K562 (cell line): ENCODE data around the gene ZBTB43. TPM values are rescaled to one million over a fixed set of nuclear protein-coding genes. Genes with fewer than 3 reads are reported as not detected.

ENCODE experiments used
- ATAC-seq: fragments of 200-7000 bp; cut with Tn5 transposase; 3 replicates; pipeline ENCODE4 v1.9.1; 2020; ENCODE audit warnings: moderate library complexity
- BruUV-seq: library from RNA; stranded (reverse); fragments of 400-500 nt; replicated peaks from 2 replicates; lab custom pipeline; 2021; lab: Mats Ljungman, UMichigan
- CTCF ChIA-PET: fragments of 300-600 bp; formaldehyde crosslinking; extraction: SDS; loops from one replicate; lab custom pipeline; 2021; ENCODE audit warnings: low intra/inter-chr PET ratio; lab: Yijun Ruan, JAX
- POLR2A ChIA-PET: fragments of 300-600, 350-650 bp; sonication (Branson Sonifier 250); formaldehyde crosslinking; extraction: SDS; loops from one replicate; lab custom pipeline; 2021; ENCODE audit warnings: antibody characterized with exemption, inconsistent platforms; lab: Yijun Ruan, JAX
- DNase-seq, 4 experiments: peaks; one replicate each; pipeline versions ENCODE4 v3.0.0 to v3.0.0-alpha.2; 2011 to 2018; ENCODE audit warnings: low spot score in 3 of 4, mixed read lengths in 3 of 4; ENCODE audit errors: extremely low read depth in 1 of 4
- FAIRE-seq: peaks from 2 replicates; lab custom pipeline; 2011; peaks lifted over from hg19 to GRCh38; lab: Jason Lieb, UNC
- H2AFZ ChIP-seq: 2 replicates; pipeline ENCODE4 v1.6.0; 2011; ENCODE audit warnings: low read depth, low read length, control low read depth, inconsistent platforms
- H3K27ac ChIP-seq: fragments of 200-600 bp; 3 replicates; pipeline ENCODE4 v1.8.0; 2011; ENCODE audit warnings: low read depth, mild to moderate bottlenecking, control low read depth, inconsistent platforms, low read length, moderate library complexity, mixed read lengths; ENCODE audit errors: extremely low read depth
- H3K27me3 ChIP-seq, 2 experiments: fragments of 300-600 bp in 1 of 2; 2 replicates in 1 of 2; 3 replicates in 1 of 2; pipeline versions ENCODE4 v1.6.0 to v1.8.0; 2011; ENCODE audit warnings: inconsistent platforms in 2 of 2, low read length in 2 of 2, mild to moderate bottlenecking in 1 of 2, mixed read lengths in 1 of 2, moderate library complexity in 1 of 2; ENCODE audit not compliant: control insufficient read depth in 2 of 2, insufficient read depth in 2 of 2
- H3K36me3 ChIP-seq: fragments of 300-600 bp; 3 replicates; pipeline ENCODE4 v1.8.0; 2011; ENCODE audit warnings: mild to moderate bottlenecking, low read length, inconsistent platforms; ENCODE audit not compliant: control insufficient read depth, insufficient read depth
- H3K4me1 ChIP-seq, 2 experiments: fragments of 200-600 bp in 1 of 2; replicated peaks in 1 of 2; 2 replicates in 1 of 2; 3 replicates in 1 of 2; pipeline versions ENCODE4 v1.5.1 to v1.8.0; 2011; ENCODE audit warnings: inconsistent platforms in 2 of 2, low read length in 2 of 2, mild to moderate bottlenecking in 1 of 2, mixed read lengths in 1 of 2, moderate library complexity in 1 of 2; ENCODE audit not compliant: control insufficient read depth in 2 of 2, insufficient read depth in 2 of 2
- H3K4me2 ChIP-seq: 2 replicates; pipeline ENCODE4 v1.6.1; 2011; ENCODE audit warnings: low read length, control low read depth, inconsistent platforms, mixed read lengths; ENCODE audit not compliant: insufficient read depth
- H3K4me3 ChIP-seq: fragments of 200-600 bp; sonication (generic), shearing (Covaris generic); 2 replicates; pipeline ENCODE4 v1.5.1; 2016; ENCODE audit warnings: control low read depth, inconsistent platforms
- H3K79me2 ChIP-seq: fragments of 200-600 bp; 3 replicates; pipeline ENCODE4 v1.8.0; 2011; ENCODE audit warnings: low read length, inconsistent platforms; ENCODE audit not compliant: control insufficient read depth, insufficient read depth
- H3K9ac ChIP-seq, 2 experiments: 2 replicates each; pipeline versions ENCODE4 v1.6.0 to v1.6.1; 2011; ENCODE audit warnings: low read depth in 2 of 2, low read length in 2 of 2, control low read depth in 1 of 2, inconsistent platforms in 1 of 2, mild to moderate bottlenecking in 1 of 2, mixed read lengths in 1 of 2; ENCODE audit not compliant: insufficient read depth in 1 of 2
- H3K9me1 ChIP-seq: one replicate; pipeline ENCODE4 v1.6.0; 2011; ENCODE audit warnings: inconsistent platforms, mild to moderate bottlenecking, low read length, moderate library complexity; ENCODE audit not compliant: control insufficient read depth, insufficient read depth
- H3K9me3 ChIP-seq: replicated peaks from 2 replicates; pipeline ENCODE4 v1.5.1; 2011; ENCODE audit warnings: low read depth, low read length, inconsistent platforms; ENCODE audit not compliant: control insufficient read depth, insufficient read depth
- H4K20me1 ChIP-seq: replicated peaks from 2 replicates; pipeline ENCODE4 v1.6.1; 2011; ENCODE audit warnings: low read length, inconsistent platforms, mixed read lengths; ENCODE audit not compliant: control insufficient read depth, insufficient read depth
- CBX3 ChIP-seq, 2 experiments: IDR thresholded peaks; 1 replicate in 1 of 2; 2 replicates in 1 of 2; pipeline ENCODE4 v1.6.1; 2012; ENCODE audit warnings: inconsistent platforms in 2 of 2, low read length in 2 of 2, borderline replicate concordance in 1 of 2, control low read depth in 1 of 2
- ILF3 ChIP-seq: fragments of 450-650 bp; IDR thresholded peaks from 2 replicates; pipeline ENCODE4 v1.6.1; 2018; ENCODE audit warnings: antibody characterized with exemption, mild to moderate bottlenecking, moderate library complexity, borderline replicate concordance
- MTA3 ChIP-seq: fragments of 450-650 bp; formaldehyde crosslinking; IDR thresholded peaks from 2 replicates; pipeline ENCODE4 v1.6.1; 2017; ENCODE audit warnings: mild to moderate bottlenecking, borderline replicate concordance
- RBBP5 ChIP-seq: fragments of 200-600 bp; sonication (generic); IDR thresholded peaks from 2 replicates; pipeline ENCODE4 v1.6.1; 2012; ENCODE audit warnings: borderline replicate concordance, mild to moderate bottlenecking, low read length, control low read depth, inconsistent platforms; ENCODE audit not compliant: insufficient read depth, poor library complexity, severe bottlenecking
- SREBF1 ChIP-seq: fragments of 150-350 bp; IDR thresholded peaks from 2 replicates; pipeline ENCODE4 v1.6.1; 2014; ENCODE audit warnings: antibody characterized with exemption, low read depth, low read length, borderline replicate concordance
- STAT5B ChIP-seq: fragments of 250-450 bp; sonication (Bioruptor Pico); IDR thresholded peaks from 2 replicates; pipeline ENCODE4 v1.8.0; 2021; ENCODE audit warnings: mild to moderate bottlenecking, inconsistent platforms
- TBL1XR1 ChIP-seq, 2 experiments: IDR thresholded peaks; 2 replicates each; pipeline ENCODE4 v1.6.1; 2012; ENCODE audit warnings: improper control_type of control experiment in 2 of 2, low read length in 2 of 2, mild to moderate bottlenecking in 1 of 2
- XRCC4 ChIP-seq: IDR thresholded peaks from one replicate; pipeline ENCODE4 v1.6.1; 2011; ENCODE audit not compliant: insufficient read depth, insufficient read length; ENCODE audit errors: extremely low read depth
- ZNF507 ChIP-seq: conservative IDR thresholded peaks from 2 replicates; pipeline ENCODE4 v1.6.1; 2017; ENCODE audit warnings: missing genetic modification characterization, missing compliant biosample characterization
- ZNF766 ChIP-seq: fragments of 200-800 bp; sonication (Bioruptor generic); conservative IDR thresholded peaks from 2 replicates; pipeline ENCODE4 v1.6.1; 2016; ENCODE audit warnings: missing genetic modification characterization, missing compliant biosample characterization
- WGBS: fragments of 100-300 bp; shearing (Covaris generic); methylation state at CpG from one replicate; pipeline ENCODE4 v1.1.6; 2016; ENCODE audit warnings: low coverage, mixed read lengths; ENCODE audit not compliant: insufficient coverage; ENCODE audit errors: missing lambda C conversion rate; 5-methylcytosine and 5-hydroxymethylcytosine counted together
- in situ Hi-C: fragments of 300-500 bp; cut with MboI; formaldehyde crosslinking; loops from 4 replicates; pipeline ENCODE4 v1.15.0; 2018; ENCODE audit warnings: inconsistent platforms, mixed read lengths
- intact Hi-C: fragments of 100-400 bp; cut with micrococcal nuclease; formaldehyde crosslinking; loops from 2 replicates; pipeline ENCODE4 v1.14.2; 2022
- polyA plus RNA-seq, 8 experiments: library from polyadenylated mRNA; depleted of rRNA in 4 of 8; stranded (reverse) in 5 of 8; unstranded in 3 of 8; fragments of >200 nt; fragmentation: Nextera tagmentation in 2 of 8; fragmentation: Illumina TruSeq in 1 of 8; extraction: Ambion mirVana in 2 of 8; extraction: Trizol in 1 of 8; gene quantifications; 2 replicates each; pipeline versions ENCODE4 v1.2.1 to v1.2.3, GENCODE V29; 2011 to 2014; ENCODE audit warnings: inconsistent platforms in 1 of 8, missing spikeins in 1 of 8
- total RNA-seq, 7 experiments: library from RNA; depleted of rRNA in 6 of 7; stranded (reverse); fragments of >200 nt in 6 of 7; fragmentation: Illumina TruSeq in 2 of 7; extraction: Trizol in 2 of 7; gene quantifications; 2 replicates each; pipeline versions ENCODE4 v1.2.1 to v1.2.3, GENCODE V29; 2011 to 2021; ENCODE audit warnings: low replicate concordance in 1 of 7
- TF ChIP-seq, protein P1 (sequence below): sonication (generic); IDR thresholded peaks from 2 replicates; pipeline ENCODE4 v1.6.1; 2016
- TF ChIP-seq, protein P2 (sequence below): fragments of 200-800 bp; sonication (Bioruptor generic); IDR thresholded peaks from 2 replicates; pipeline ENCODE4 v1.6.1; 2017; ENCODE audit warnings: missing genetic modification characterization, missing compliant biosample characterization
- TF ChIP-seq, protein P3 (sequence below): fragments of 450-650 bp; conservative IDR thresholded peaks from 2 replicates; pipeline ENCODE4 v1.6.1; 2016; ENCODE audit warnings: missing genetic modification characterization, low read depth, mild to moderate bottlenecking, missing compliant biosample characterization, moderate library complexity

ZBTB43 gene
- total and polyA plus RNA-seq, 9 of the 15 experiments (the other 6 are each of a cell fraction or from before 2014, with no cell fraction given) = 3.9 to 17.2 (median 9.1) TPM

DNA sequence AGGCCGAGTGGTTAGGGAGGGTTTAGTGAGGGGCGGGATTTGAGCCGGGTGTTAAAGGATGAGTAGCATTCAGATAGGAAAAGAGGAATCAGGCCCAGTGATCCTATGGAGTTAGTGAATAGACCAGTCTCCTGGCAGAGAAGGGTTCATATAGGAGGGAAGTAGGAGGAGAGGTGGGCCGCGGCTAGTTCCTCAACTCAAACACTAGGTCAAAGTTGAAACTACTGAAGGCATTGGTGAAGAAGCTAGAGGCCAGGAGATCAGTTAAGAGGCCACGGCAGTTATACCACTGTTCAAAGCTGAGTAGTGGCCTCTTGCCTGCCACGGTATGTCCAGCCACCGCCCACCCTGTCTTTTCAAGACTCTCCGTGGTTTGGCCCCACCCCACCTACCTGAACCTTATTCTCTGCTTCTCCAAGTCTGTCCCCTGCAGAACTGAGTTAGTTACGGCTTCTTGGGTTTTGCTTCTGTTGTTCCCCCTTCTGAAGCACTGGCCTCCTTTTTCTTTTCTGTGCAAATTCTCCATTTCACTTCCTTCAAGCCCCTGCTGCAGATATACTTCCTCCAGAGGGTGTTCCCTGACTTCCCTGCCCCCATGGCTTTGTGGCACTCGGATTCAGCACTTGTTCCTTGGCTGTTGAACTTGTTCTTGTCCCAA lies 57.4 kb downstream of the ZBTB43 start (continued):
- TF ChIP-seq, protein P1, sequence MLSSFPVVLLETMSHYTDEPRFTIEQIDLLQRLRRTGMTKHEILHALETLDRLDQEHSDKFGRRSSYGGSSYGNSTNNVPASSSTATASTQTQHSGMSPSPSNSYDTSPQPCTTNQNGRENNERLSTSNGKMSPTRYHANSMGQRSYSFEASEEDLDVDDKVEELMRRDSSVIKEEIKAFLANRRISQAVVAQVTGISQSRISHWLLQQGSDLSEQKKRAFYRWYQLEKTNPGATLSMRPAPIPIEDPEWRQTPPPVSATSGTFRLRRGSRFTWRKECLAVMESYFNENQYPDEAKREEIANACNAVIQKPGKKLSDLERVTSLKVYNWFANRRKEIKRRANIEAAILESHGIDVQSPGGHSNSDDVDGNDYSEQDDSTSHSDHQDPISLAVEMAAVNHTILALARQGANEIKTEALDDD = peak; percentile 79
- TF ChIP-seq ZNF766 (CRISPR knock-in tag) = 0 out of 2 replicates have a peak, but pooled peaks have one; percentile 17
- TF ChIP-seq RBBP5 = peak; percentile 40
- TF ChIP-seq ZNF507 (tag) = no peak

DNA sequence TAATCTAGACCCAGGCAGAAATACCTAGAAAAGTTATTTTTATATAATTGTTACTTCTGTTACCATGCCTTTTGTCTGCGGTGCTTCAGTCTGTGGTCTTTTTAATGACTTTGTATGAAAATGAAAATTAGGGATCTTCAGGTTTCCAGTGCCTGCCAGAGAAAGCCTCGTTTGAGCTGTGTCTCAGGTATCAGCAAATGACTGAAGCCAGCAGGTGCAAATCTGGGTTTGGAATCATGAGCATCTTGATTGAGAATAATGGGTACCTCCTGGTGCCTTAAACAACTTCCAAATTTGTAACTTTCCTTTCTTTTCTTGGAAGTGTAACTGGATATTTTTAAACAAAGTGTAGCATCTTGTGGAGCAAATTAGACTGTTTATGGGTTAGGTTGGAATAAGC lies 59.9 kb downstream of the ZBTB43 start:
- WGBS = 54% methylated on average over 2 of the region's 2 CpGs
- intact Hi-C loops = no loop called here
- no peak for DNase-seq
- Histone ChIP-seq H4K20me1 (peaks cover 19% of the 10 kb centered on the region), H3K9ac (no peak overlapping the region), H3K9me1 (no peaks in the 10 kb centered on the region), H3K4me2 (no peak overlapping the region), H3K36me3 (peaks cover 46% of the 10 kb centered on the region), H2AFZ (no peak overlapping the region), H3K27me3 (no peaks in the 10 kb centered on the region), H3K4me3 (no peak overlapping the region), H3K4me1 (peaks cover 15 to 23% of the 10 kb centered on the region in 2 experiments), H3K9me3 (no peaks in the 10 kb centered on the region), H3K79me2 (peaks cover 66% of the 10 kb centered on the region), H3K27ac (no peak overlapping the region)
- ATAC-seq = no peak
- CTCF ChIA-PET = no interaction called here
- no TSS peak for BruUV-seq
- FAIRE-seq = no peak
- POLR2A ChIA-PET = interaction anchor here (0.7 to 1.5 kb wide), 3 partner anchors 15 to 81 kb away, joined by 3 to 5 read pairs (median 5); partner anchors contain the start of gene ZBTB43
- in situ Hi-C loops = no loop called here
- TF ChIP-seq, protein P2, sequence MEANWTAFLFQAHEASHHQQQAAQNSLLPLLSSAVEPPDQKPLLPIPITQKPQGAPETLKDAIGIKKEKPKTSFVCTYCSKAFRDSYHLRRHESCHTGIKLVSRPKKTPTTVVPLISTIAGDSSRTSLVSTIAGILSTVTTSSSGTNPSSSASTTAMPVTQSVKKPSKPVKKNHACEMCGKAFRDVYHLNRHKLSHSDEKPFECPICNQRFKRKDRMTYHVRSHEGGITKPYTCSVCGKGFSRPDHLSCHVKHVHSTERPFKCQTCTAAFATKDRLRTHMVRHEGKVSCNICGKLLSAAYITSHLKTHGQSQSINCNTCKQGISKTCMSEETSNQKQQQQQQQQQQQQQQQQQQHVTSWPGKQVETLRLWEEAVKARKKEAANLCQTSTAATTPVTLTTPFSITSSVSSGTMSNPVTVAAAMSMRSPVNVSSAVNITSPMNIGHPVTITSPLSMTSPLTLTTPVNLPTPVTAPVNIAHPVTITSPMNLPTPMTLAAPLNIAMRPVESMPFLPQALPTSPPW (CRISPR knock-in tag) = no peak
- TF ChIP-seq STAT5B = no peak
- no peak for TF ChIP-seq ILF3
- TF ChIP-seq TBL1XR1 (IDR thresholded peaks at IDR 0.05; ENCODE audit: low read length in 2 of 2) = no peak
- no peak for TF ChIP-seq SREBF1
- no peak for TF ChIP-seq XRCC4
- TF ChIP-seq MTA3 = no peak
- no peak for TF ChIP-seq CBX3 (IDR thresholded peaks at IDR 0.05; ENCODE audit: borderline replicate concordance in 1 of 2, low read length in 2 of 2)
- TF ChIP-seq, protein P3, sequence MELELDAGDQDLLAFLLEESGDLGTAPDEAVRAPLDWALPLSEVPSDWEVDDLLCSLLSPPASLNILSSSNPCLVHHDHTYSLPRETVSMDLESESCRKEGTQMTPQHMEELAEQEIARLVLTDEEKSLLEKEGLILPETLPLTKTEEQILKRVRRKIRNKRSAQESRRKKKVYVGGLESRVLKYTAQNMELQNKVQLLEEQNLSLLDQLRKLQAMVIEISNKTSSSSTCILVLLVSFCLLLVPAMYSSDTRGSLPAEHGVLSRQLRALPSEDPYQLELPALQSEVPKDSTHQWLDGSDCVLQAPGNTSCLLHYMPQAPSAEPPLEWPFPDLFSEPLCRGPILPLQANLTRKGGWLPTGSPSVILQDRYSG = no peak
